GM21528 (cell line): Measurements from ENCODE around the gene TPRA1.
A peak's percentile ranks its signal among the peaks of the same experiment; 100 is the strongest.

Experiments
- ATAC-seq: cut with Tn5 transposase; IDR thresholded peaks from one replicate; pipeline ENCODE4 v1.9.1; 2021; ENCODE audit warnings: mild to moderate bottlenecking, moderate library complexity; ENCODE audit not compliant: unreplicated experiment, low FRiP score

The TPRA1 gene

DNA sequence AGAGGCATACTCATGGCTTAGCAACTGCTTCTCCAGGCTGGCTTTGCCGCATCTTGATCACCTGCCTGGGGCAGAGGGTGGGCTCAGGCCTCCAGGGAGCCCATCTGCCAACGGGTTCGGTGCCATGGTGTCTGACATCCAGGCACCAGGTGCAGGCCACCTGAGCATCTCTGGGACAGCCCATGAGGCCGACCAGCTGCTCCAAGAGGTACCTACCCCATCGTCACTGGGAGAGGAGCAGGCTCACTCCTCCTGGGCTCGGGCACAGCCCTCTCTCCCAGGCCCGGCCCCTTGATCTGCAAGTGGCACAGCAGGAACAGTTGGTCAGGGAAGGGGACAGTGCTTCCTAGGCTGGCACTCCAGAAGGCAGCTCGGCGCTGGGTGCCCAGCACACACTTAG is 21.9 kb downstream of the TPRA1 start:
- no peak for ATAC-seq

DNA sequence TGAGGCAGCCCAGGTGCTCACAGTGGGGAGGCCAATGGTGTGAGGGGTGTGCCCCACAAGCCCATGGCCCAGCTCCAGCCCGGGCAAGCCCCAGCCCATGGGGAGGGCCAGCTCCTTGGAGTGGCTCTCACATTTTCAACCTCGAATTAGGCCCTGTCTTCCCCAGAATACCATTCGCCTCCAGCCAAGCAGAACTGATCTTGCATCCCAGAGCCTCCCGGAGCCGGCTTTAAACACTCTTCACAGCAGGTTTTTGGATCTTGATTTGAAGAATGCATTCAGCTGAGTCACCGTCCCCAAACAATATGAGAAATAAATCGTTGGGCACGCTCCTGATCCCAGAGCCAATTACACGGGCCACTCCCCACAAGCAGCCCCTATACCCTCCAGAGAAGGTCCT is 23.7 kb downstream of the TPRA1 start:
- no peak for ATAC-seq

DNA sequence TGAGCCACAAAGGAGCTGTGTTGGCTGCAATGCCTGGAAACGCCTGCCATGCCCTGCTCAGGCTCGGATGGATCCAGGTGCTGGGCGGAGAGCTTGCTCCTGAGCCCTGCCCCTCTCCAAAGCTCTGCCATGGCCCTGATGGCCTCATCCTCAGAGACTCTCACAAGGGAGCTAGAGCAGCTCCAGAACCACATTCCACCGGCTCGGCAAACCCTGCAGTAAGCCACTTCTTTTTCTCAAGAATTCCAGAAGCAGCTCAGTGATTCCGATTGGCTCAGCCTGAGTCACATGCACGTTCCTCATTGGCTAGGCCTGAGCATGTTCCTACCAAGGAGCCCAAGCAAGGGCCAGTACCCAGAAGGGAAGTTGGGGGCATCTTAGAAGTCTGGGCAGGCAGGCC is 24.8 kb downstream of the TPRA1 start:
- no peak for ATAC-seq

DNA sequence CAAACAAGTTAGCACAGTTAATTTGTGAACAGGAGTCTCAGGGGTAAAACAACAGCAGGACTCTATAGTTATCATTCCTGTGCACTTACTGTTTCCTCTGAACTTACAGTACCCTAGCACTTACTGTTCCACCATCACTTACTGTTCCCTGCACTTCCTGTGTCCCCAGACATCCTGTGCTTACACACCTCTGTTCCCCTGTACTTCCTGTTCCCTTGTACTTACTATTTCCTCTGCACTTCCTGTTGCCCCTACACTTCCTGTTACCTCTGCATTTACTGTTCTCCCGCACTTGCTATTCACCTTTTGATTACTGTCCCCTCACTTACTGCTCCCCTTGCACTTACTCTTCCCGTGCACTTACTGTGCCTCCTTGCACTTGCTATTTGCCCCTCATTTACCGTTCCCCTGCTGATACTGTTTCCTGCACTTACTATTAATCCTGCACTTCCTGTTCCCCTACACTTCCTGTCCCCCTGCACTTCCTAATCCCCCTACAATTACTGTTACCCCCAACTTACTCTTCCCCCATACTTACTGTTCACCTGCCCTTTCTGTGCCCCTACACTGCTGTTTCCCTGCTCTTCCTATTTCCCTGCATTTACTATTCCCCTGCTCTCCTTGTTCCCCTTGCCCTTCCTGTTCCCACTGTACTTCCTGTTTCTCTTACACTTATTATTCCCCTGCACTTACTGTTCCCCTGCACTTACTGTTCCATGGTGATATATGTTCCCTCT is 30.3 kb downstream of the TPRA1 start:
- no peak for ATAC-seq

DNA sequence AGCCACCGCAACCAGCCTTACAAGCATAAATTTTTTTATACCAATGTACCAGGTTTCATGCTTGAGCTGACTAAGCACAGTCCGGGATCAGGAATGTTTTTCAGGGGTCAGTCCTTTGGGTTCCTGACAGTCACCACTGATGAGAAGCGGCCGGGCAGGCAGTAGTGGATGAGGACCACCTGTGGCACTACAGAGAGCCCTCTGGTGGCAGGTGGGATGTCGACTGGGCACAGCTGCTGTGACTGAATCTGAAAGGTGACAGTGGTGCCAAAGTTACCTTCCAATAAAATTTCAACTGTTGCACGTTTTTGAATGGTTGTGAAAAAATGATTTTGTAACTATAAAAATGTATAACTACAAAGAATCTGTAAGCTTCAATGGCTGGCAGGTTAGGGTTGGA is 34.0 kb downstream of the TPRA1 start:
- no peak for ATAC-seq

DNA sequence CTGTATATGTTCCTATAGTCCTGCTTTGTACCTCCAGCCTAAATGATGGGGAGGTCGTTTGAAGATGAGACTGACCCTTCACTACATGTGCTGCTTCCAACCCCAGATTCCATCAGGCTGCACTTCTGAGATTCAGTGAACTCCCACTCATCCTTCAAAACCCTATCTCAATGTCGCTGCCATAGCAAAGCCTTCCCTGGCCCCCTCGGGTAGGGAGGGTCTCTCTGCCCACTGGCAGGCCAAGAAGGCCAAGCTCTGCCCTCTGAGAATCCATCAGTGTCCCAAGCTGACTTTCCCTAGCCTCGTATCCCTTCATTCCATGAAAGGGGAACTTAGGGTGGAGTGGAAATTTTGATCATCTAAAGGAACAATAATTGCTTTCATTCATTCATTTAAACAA is 35.4 kb downstream of the TPRA1 start:
- no peak for ATAC-seq

DNA sequence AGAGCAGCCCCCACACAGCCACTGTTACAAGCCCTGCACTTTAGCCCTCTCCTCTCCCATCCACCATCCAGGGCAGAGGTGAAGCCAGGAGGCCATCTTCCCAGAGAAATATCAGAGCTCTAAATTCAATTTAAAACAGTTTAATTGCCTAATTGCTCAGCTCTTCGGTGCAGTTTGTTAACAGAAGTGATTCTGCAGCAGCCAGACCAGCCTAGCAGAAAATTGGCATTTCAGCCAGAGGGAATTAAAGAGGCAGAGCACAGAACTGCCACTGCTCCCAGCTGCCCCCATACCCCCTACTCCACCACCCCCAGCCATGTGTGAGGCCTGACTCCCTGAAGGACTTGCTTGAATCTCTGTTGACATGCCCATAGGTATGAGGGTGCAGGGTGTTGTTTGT is 38.5 kb downstream of the TPRA1 start:
- ATAC-seq = no peak

DNA sequence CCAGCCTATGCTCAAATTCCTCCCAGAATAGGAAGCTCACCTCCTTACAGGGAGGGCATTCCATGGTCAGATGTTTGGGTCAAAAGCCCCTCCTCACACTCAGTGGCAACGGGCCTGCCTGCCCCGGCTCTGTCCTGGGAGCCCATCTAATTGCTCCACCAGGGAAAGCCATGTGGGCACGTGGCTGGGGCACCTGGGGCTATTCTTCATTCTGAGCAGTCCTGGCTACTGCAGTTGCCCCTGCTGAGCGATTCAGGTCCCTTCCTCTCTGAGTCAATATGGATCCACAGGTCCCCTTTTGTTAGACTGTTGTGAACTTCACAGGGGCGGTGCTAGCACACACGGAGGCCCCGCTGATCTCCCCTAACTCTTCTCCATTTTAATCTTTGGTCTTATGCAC is 39.4 kb downstream of the TPRA1 start:
- no peak for ATAC-seq

DNA sequence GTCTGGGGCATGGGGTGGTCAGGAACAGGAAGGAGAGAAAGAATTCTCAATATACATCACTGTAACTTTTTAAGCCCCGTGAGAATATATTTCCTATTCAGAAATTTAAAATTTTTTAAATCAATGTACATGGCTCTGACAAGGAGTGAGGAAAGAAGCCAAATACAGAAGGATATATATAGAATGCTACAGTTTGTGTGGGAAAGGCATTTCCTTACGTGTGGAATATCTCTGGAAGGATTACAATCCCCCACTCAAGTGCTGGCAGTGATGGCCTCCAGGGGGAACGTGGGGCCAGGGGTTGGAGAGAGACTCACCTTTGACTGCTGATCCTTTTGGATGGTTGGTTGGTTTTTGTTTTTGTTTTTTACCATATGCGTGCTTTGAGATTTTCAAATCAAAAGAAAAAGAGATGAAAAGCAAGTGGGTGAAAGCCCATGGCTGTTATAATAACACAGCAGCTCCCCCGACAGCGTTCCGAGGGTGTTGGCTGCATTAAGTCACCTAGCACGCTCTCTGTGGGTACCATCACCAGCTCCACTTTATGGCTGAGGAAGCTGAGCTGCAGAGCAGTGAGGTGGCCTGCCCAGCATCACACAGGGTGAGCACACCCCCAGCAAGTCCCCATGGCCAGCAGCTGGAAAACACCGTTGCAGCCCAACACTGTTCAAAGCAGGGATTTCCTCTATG is 39.9 kb downstream of the TPRA1 start:
- ATAC-seq = no peak

DNA sequence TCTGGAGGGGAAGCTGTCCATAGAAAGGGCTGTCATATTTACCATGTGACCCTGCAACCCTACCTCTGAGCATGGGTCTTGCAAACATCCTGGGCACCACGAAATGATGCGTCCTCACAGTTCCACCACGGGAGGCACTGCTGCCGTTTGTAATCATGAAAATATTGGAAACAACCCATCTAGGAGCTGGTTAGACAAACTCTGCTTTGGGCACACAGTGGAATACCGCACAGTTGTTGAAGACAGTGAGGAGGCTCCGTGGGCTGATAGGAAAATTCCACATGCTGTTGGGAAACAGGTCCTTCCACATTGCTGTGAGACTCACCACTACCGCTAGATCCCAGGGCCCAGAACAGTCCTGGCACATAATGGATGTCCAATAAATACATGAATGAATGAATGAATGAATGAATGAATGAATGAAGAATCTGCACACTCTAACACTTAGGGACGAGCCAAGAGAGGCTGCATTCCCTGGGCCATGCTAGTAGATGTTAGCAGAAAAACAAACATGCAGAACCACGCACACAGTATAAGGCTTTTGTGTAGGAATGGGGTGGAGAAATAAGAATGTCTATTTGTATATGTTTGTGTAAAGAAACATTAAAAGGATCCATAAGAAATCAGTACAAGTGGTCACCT is 40.6 kb downstream of the TPRA1 start:
- no peak for ATAC-seq

DNA sequence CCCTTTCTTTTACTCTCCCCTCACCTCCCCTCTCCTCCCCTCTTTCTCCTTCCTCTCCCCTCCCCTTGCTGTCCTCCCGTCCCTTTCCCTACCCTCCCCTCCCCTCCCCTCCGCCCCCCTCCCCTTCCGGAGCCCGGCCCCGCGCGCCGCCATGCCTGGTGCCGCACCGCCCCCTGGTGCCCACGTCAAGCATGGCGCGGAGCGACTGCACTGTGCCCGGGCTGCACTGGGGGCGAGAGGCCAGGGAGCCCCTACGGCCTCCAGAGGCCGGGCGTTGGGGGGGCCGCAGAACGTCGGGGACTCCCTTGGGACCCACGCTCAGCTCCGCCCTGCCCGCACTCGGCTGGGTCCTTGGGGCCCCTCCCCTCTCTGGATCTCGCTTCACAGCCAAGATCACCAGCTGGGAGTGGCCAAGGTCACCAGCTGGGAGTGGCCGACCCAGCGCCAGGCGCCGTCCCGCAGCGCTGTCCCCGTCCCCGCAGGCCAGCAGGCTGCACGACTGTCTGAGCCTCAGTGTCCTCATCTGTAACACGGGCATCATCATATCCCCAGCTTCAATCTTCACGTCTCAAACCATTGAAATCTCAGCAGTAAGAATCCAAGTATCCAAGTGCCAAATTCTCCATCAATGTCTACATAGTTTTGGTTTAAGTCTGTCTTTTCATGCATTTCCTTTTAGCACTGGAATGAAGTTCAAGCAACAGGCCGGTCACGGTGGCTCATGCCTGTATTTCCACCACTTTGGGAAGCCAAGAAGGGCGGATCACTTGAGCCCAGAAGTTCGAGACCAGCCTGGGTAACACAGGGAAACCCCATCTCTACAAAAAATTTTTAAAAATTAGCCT is 42.5 kb downstream of the TPRA1 start:
- no peak for ATAC-seq

DNA sequence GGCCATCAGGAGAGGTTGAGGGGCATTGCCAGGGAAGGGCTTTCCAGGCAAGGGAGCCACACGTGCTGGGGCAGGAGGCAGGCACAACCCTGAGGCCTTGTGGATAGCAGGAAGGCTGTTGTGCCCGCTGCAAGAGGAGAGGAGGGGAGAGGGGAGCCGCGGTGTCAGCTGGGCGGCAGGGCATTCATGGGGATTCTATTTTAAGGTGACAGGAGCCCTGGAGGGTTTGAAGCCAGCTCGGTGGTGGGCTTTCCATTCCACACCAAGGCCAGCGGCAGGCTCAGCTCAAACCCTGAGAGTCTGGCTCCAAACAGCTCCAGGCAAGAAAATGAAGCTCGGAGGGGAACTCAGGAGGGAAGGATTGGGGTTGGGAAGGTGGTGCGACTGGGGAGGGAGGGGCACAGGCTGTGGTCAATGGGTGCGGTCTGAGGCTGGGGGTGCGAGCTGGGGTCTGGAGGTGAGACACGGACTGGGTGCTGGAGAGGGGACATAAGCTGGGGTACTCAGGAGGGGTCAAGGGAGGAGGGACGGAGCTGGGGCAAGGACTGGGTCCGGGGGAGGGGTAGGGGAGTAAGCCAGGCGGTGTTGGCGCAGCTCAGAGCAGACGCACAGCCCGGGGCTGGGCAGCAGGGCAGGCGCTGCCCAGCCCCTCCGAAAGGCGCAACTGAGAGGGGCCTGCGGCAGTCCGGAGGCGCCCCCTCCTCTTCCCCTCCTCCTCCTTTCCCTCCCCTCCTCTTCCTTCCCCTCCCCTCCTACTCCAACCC is 43.4 kb downstream of the TPRA1 start:
- no peak for ATAC-seq

DNA sequence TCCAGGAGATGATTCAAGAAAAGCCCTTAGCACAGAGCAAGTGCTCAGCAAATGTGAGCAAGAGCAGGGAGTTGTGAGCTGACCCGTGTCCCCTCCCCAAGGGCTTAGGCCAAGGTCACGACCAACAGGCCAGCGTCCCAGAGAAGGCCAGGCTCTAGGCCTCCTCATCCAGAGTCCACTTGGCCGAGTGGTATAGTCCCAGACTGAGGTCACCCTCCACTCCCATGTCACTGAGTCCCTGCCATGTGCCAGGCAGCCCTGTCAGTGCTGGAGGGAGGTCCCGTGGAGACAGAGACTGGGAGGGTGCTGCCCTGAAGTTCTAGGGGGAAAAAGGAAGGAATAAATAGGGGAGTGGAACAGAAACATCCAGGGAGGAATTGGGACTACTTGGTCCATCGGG is 44.0 kb downstream of the TPRA1 start:
- ATAC-seq = no peak

DNA sequence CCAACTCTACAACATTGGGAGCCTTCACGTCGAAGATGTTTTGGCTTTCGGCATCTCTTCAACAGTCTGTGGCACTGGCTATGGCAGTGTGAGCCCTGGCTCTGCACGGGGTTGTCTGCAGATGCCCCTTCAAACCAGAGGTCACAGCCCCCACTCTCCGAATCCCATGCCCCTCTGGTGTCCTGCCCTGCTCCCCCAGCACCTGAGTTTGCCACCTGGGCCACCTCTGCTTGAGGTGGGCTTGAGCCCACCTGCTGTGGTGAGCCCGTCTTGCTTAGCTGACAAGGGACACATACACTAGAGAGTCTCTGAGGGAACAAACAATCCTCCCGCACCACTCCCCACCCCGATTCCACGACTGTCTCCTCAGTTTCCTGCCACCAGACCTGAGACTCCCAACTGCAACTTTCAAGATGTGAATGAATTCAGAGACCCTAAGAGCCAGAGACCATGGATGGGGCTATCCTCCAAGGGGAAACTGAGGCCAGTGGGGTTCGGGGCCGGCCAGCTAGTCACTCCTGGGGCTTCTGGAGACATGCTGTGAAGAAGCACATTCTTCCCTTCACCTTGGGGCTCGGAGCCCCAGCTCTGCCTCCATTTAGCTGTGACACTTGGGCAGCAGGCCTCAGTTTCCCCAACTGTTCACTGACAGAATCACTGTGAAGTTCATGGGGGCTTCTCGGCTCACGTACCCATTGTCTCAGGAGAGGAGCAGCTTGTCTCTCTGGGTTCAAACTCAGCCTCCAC is 44.6 kb downstream of the TPRA1 start:
- ATAC-seq = no peak

DNA sequence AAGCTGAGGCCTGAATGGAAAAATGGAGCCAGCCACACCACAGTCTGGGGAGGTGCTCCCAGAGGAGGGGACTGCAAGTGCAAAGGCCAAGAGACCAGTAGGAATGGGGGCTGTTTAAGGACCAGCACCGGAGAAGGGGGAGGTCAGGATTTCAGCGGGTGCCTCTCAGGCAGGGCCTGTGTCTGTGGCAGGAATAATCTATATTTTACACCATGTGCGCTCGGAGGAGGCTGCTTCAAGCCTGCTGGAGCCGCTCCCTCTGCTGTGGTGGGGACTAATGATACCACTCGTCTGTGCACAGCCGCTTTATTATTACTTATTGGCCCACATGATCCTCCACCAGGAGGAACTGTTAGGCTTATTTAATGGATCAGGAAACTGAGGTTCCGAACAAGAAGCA is 45.3 kb downstream of the TPRA1 start:
- no peak for ATAC-seq

DNA sequence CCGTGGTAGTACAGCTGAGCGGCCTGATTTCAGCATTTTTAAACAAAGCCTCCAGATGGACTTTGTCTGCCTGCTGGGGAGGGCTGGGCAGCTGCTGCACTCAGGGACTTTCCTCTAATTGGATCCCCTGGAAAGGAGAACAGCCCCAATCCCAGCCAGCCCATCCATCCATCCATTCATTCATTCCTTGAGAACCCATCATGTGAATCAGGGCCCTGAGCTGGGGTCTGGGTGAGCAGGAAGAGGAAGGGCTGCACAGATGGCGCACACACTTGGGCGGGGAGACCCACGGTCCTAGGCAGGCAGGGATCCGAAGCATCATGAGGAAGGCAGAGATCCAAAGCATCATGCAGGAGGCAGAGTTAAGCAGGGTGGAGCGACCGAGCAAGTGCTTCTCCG is 45.7 kb downstream of the TPRA1 start:
- ATAC-seq = no peak

DNA sequence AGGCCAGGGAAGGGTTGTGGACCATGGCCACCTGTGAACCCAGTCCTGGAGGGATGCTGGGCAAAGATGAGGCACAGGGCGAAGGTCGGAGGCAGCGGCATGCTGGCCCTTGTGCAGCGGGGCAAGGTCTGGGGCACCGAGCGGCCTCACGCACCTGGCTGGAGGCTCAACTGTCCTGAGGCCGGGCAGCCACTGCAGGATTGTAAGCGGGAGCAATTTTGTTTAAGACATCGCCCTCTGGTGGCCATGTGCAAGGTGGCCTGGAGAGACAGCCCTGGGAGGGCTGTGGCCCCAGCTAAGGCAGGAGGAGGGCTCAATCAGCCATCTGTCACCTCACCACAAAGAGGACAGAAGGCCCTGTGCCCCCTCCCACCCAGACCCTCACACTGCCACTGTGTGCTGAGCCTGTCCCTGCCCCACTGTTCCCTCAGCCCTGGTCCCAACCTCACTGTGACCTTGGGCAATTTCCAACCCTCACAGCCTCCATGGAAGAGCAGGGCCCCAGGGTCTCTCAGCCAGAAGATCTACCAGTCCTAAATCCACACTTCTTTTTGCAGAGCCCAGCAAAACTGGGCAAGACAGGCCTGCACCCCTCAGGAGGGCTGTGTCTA is 46.2 kb downstream of the TPRA1 start:
- peak; percentile 64 for ATAC-seq

DNA sequence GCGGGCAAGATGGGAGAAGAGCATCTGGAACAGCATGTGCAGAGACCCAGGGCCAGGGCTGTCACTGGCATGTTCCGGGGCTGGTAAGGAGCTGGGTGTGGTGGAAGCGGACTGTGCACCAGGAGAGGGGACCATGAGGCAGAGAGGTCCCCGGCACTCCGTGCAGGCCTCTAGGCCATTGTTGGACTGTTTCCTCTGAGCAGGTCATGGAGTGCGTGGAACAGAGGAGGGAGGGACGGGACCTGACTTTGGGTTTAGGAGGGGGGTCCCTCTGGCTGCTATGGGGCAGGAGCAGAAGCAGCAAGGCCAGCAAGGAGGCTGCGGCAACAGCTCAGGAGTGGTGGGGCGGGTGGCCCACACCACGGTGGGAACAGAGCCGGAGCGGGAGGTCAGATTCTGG is 47.1 kb downstream of the TPRA1 start:
- no peak for ATAC-seq

DNA sequence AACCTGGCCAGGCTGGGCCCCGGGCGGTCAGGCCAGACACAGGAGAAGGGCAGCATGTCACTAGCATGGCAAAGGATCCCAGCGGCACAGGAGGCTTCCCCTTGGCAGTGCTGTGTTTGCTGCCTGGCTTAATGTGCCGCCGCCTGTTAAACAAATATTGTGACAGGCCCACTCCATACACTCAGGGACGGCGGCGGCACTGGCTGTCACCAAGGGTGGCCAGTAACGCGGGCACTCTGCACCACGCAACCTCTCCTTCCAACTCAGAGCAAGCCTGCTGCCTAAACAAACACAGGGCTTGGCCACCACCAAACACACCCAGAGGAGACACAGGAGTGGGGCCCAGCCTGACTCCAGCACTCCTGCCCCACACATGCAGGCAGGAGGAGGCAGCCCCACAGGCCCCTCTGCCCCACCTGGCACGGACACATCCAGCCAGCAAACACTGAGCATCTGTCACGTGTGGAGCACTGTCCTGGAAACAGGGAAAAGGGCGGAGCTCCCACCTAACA is 48.0 kb downstream of the TPRA1 start:
- ATAC-seq = no peak
